Measurements from ENCODE around the gene SMYD3.
A peak's percentile ranks its signal among the peaks of the same experiment; 100 is the strongest.

SMYD3 gene

DNA sequence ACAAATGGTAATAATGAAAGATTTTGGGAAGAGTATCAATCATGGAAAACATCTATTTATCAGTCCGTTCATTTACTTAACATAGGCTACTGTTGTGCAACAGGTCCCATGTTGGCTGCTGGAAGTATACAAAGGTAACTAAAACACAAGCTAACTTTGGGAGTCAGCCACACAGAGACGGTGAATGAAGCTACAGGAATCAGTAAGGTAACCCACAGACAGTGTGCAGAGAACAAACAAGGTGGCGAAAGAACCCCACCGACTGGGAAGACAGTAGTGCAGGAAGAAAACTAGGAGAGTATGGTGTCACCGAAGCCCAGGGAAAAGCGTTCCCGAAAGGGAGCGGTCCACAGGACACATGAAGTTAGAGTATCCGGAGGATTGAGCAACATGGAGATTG lies 342.3 kb downstream of the SMYD3 start:
- no peak overlapping the region for H3K4me2 ChIP-seq (ENCODE audit: low read length, poor library complexity, severe bottlenecking)
- H3K4me1 ChIP-seq (ENCODE audit: control insufficient read depth, insufficient read depth, low read depth, low read length), result peaks cover 1% of the 10 kb centered on the region
- H2BK120ac ChIP-seq (ENCODE audit: low read depth, low read length), result no peak overlapping the region
- H3K4ac ChIP-seq (ENCODE audit: low read depth in 1 of 2, low read length in 2 of 2), result no peak overlapping the region
- H2BK12ac ChIP-seq (ENCODE audit: low read length in 2 of 2), result no peak overlapping the region
- no peak overlapping the region for H4K8ac ChIP-seq (ENCODE audit: low read length)
- H3K14ac ChIP-seq (ENCODE audit: low read length in 2 of 2), result no peak overlapping the region
- no peak overlapping the region for H2BK5ac ChIP-seq (ENCODE audit: low read depth, low read length, poor library complexity, severe bottlenecking)
- no peak overlapping the region for H2AFZ ChIP-seq (ENCODE audit: low read depth, low read length)
- H3K9ac ChIP-seq (ENCODE audit: low read length), result no peak overlapping the region
- H4K91ac ChIP-seq (ENCODE audit: low read length), result no peak overlapping the region
- H3K79me1 ChIP-seq (replicated peaks; ENCODE audit: low read length, poor library complexity, severe bottlenecking), result peaks cover 1% of the 10 kb centered on the region
- no peak overlapping the region for H2AK5ac ChIP-seq (ENCODE audit: low read length, severe bottlenecking)
- no peak overlapping the region for H3K27ac ChIP-seq (ENCODE audit: low read length, poor library complexity, severe bottlenecking)
- H3K23ac ChIP-seq (ENCODE audit: low read length in 2 of 2), result no peak overlapping the region
- H3K4me3 ChIP-seq (ENCODE audit: insufficient read depth in 1 of 2, low read depth in 1 of 2, low read length in 2 of 2), result no peak overlapping the region
- no peak for DNase-seq
- H3K18ac ChIP-seq (ENCODE audit: low read depth in 1 of 2, low read length in 2 of 2), result no peak overlapping the region
- no peak overlapping the region for H2BK15ac ChIP-seq (ENCODE audit: low read depth, poor library complexity, severe bottlenecking)
- 97% methylated on average over 9 of the region's 9 CpGs for WGBS
- no peaks in the 10 kb centered on the region for H3K27me3 ChIP-seq (ENCODE audit: control insufficient read depth in 1 of 2, insufficient read depth in 1 of 2, low read length in 2 of 2)
- no peaks in the 10 kb centered on the region for H3K36me3 ChIP-seq (ENCODE audit: control insufficient read depth in 1 of 2, insufficient read depth in 2 of 2, low read depth in 1 of 2, low read length in 2 of 2)
- no peaks in the 10 kb centered on the region for H3K9me3 ChIP-seq (ENCODE audit: control insufficient read depth, low read length)

DNA sequence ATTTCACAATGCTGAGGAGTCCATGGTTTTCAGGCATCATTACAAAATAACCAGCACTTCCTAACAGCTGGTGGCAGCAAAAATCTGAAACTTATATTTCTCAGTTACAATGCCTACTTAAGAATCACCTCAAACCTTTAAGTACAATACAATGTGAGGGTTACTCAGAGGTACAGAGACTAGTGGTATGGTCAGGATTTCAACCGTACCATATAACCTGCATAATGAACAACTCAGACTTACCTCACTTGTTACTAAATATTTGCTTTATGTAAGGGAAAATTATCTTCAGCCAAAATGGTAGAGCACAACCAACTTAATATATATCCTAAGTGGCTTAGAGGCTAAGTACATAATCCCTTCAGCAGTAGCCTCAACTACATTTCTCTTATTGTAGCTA lies 344.5 kb downstream of the SMYD3 start:
- H2AFZ ChIP-seq (ENCODE audit: low read depth, low read length), result no peak overlapping the region
- no peaks in the 10 kb centered on the region for H3K27me3 ChIP-seq (ENCODE audit: control insufficient read depth in 1 of 2, insufficient read depth in 1 of 2, low read length in 2 of 2)
- H3K18ac ChIP-seq (ENCODE audit: low read depth in 1 of 2, low read length in 2 of 2), result no peak overlapping the region
- no peak overlapping the region for H3K9ac ChIP-seq (ENCODE audit: low read length)
- no peak overlapping the region for H2AK5ac ChIP-seq (ENCODE audit: low read length, severe bottlenecking)
- no peaks in the 10 kb centered on the region for H3K36me3 ChIP-seq (ENCODE audit: control insufficient read depth in 1 of 2, insufficient read depth in 2 of 2, low read depth in 1 of 2, low read length in 2 of 2)
- H3K4me2 ChIP-seq (ENCODE audit: low read length, poor library complexity, severe bottlenecking), result no peak overlapping the region
- no peak overlapping the region for H2BK120ac ChIP-seq (ENCODE audit: low read depth, low read length)
- peaks cover 1% of the 10 kb centered on the region for H3K79me1 ChIP-seq (replicated peaks; ENCODE audit: low read length, poor library complexity, severe bottlenecking)
- no peak overlapping the region for H3K4me3 ChIP-seq (ENCODE audit: insufficient read depth in 1 of 2, low read depth in 1 of 2, low read length in 2 of 2)
- H3K27ac ChIP-seq (ENCODE audit: low read length, poor library complexity, severe bottlenecking), result no peak overlapping the region
- H2BK5ac ChIP-seq (ENCODE audit: low read depth, low read length, poor library complexity, severe bottlenecking), result no peak overlapping the region
- H3K14ac ChIP-seq (ENCODE audit: low read length in 2 of 2), result no peak overlapping the region
- H3K4me1 ChIP-seq (ENCODE audit: control insufficient read depth, insufficient read depth, low read depth, low read length), result peaks cover 1% of the 10 kb centered on the region
- H2BK15ac ChIP-seq (ENCODE audit: low read depth, poor library complexity, severe bottlenecking), result no peak overlapping the region
- no peak for DNase-seq
- H4K91ac ChIP-seq (ENCODE audit: low read length), result no peak overlapping the region
- H3K4ac ChIP-seq (ENCODE audit: low read depth in 1 of 2, low read length in 2 of 2), result no peak overlapping the region
- H4K8ac ChIP-seq (ENCODE audit: low read length), result no peak overlapping the region
- no peak overlapping the region for H3K23ac ChIP-seq (ENCODE audit: low read length in 2 of 2)
- H3K9me3 ChIP-seq (ENCODE audit: control insufficient read depth, low read length), result no peaks in the 10 kb centered on the region
- H2BK12ac ChIP-seq (ENCODE audit: low read length in 2 of 2), result no peak overlapping the region
- WGBS, result no CpG with 5 or more reads among the region's 1 CpG

DNA sequence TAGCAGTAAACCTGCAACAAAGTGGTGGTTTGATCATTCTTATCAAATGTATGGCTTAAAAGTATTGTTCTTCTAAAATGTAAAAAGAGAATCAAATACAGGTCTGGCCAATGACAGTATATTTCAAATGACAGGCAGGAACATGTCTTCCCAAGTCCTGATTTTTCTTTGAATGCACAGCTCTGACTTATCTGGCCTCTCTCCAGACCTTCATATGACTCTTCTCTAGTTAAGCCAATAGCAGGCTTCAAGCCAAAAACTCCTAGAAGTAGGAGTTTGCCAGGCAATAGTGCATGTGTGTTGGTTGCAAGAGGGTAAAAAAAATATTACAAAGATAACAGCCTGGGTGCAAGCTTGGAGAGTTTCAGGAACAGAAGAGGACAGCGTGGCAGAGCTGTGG lies 345.5 kb downstream of the SMYD3 start:
- Histone ChIP-seq H3K9ac (ENCODE audit: low read length) (no peak overlapping the region), H3K4me1 (ENCODE audit: control insufficient read depth, insufficient read depth, low read depth, low read length) (peaks cover 1% of the 10 kb centered on the region), H2BK15ac (ENCODE audit: low read depth, poor library complexity, severe bottlenecking) (no peak overlapping the region), H3K4me3 (ENCODE audit: insufficient read depth in 1 of 2, low read depth in 1 of 2, low read length in 2 of 2) (no peak overlapping the region), H3K14ac (ENCODE audit: low read length in 2 of 2) (no peak overlapping the region), H2BK5ac (ENCODE audit: low read depth, low read length, poor library complexity, severe bottlenecking) (no peak overlapping the region), H3K18ac (ENCODE audit: low read depth in 1 of 2, low read length in 2 of 2) (no peak overlapping the region), H3K36me3 (ENCODE audit: control insufficient read depth in 1 of 2, insufficient read depth in 2 of 2, low read depth in 1 of 2, low read length in 2 of 2) (no peaks in the 10 kb centered on the region), H2BK12ac (ENCODE audit: low read length in 2 of 2) (no peak overlapping the region), H3K27ac (ENCODE audit: low read length, poor library complexity, severe bottlenecking) (no peak overlapping the region), H3K27me3 (ENCODE audit: control insufficient read depth in 1 of 2, insufficient read depth in 1 of 2, low read length in 2 of 2) (no peaks in the 10 kb centered on the region), H4K8ac (ENCODE audit: low read length) (no peak overlapping the region), H3K79me1 (replicated peaks; ENCODE audit: low read length, poor library complexity, severe bottlenecking) (peaks cover 1% of the 10 kb centered on the region), H4K91ac (ENCODE audit: low read length) (no peak overlapping the region), H2AFZ (ENCODE audit: low read depth, low read length) (no peak overlapping the region), H3K4ac (ENCODE audit: low read depth in 1 of 2, low read length in 2 of 2) (no peak overlapping the region), H2AK5ac (ENCODE audit: low read length, severe bottlenecking) (no peak overlapping the region), H3K4me2 (ENCODE audit: low read length, poor library complexity, severe bottlenecking) (no peak overlapping the region), H2BK120ac (ENCODE audit: low read depth, low read length) (no peak overlapping the region), H3K23ac (ENCODE audit: low read length in 2 of 2) (no peak overlapping the region), H3K9me3 (ENCODE audit: control insufficient read depth, low read length) (no peaks in the 10 kb centered on the region)
- WGBS, result 100% methylated on average over 1 of the region's 1 CpG
- no peak for DNase-seq

DNA sequence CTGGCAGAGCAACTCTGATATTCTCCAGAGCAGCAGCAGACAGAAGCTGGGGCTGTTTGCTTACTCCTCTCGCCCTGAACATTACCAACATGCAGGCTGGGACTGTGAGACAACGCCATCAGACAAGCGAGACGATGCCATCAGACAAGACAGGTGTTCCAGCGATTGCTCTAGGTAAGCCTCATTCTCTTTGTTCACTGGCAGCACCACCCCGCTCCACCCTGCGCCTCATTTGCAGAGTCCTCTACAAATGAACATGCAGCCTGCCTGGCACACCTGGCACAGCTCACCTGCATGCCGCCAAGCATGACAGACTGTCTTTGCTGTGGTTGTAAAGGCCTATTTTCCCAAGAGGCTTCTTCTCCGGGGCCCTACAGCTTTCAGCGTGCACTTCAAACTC lies 346.2 kb downstream of the SMYD3 start:
- Histone ChIP-seq H3K79me1 (replicated peaks; ENCODE audit: low read length, poor library complexity, severe bottlenecking) (no peaks in the 10 kb centered on the region), H4K91ac (ENCODE audit: low read length) (peak overlapping the region; percentile 47), H2BK15ac (ENCODE audit: low read depth, poor library complexity, severe bottlenecking) (no peak overlapping the region), H4K8ac (ENCODE audit: low read length) (no peak overlapping the region), H2BK5ac (ENCODE audit: low read depth, low read length, poor library complexity, severe bottlenecking) (no peak overlapping the region), H3K4ac (ENCODE audit: low read depth in 1 of 2, low read length in 2 of 2) (no peak overlapping the region), H3K14ac (ENCODE audit: low read length in 2 of 2) (no peak overlapping the region), H3K23ac (ENCODE audit: low read length in 2 of 2) (no peak overlapping the region), H3K27me3 (ENCODE audit: control insufficient read depth in 1 of 2, insufficient read depth in 1 of 2, low read length in 2 of 2) (no peaks in the 10 kb centered on the region), H2BK12ac (ENCODE audit: low read length in 2 of 2) (peak overlapping the region in 1 of 2 experiments; percentile 95), H2AFZ (ENCODE audit: low read depth, low read length) (no peak overlapping the region), H3K4me3 (ENCODE audit: insufficient read depth in 1 of 2, low read depth in 1 of 2, low read length in 2 of 2) (no peak overlapping the region), H3K9ac (ENCODE audit: low read length) (no peak overlapping the region), H3K27ac (ENCODE audit: low read length, poor library complexity, severe bottlenecking) (no peak overlapping the region), H3K18ac (ENCODE audit: low read depth in 1 of 2, low read length in 2 of 2) (no peak overlapping the region), H3K9me3 (ENCODE audit: control insufficient read depth, low read length) (no peaks in the 10 kb centered on the region), H3K4me1 (ENCODE audit: control insufficient read depth, insufficient read depth, low read depth, low read length) (peaks cover 1% of the 10 kb centered on the region), H3K4me2 (ENCODE audit: low read length, poor library complexity, severe bottlenecking) (no peak overlapping the region), H2AK5ac (ENCODE audit: low read length, severe bottlenecking) (no peak overlapping the region), H2BK120ac (ENCODE audit: low read depth, low read length) (no peak overlapping the region), H3K36me3 (ENCODE audit: control insufficient read depth in 1 of 2, insufficient read depth in 2 of 2, low read depth in 1 of 2, low read length in 2 of 2) (no peaks in the 10 kb centered on the region)
- WGBS, result 98% methylated on average over 9 of the region's 10 CpGs
- no peak for DNase-seq
